HepG2 (cell line): ENCODE measurements around the gene BCAS1. TPM values are rescaled to one million over a fixed set of nuclear protein-coding genes. Genes with fewer than 3 reads are reported as not detected.

Experiments used
- ATF1 ChIP-seq: IDR thresholded peaks from 2 replicates; pipeline ENCODE4 v1.6.1; 2016; ENCODE audit warnings: mild to moderate bottlenecking, control low read depth
- BHLHE40 ChIP-seq: IDR thresholded peaks from 2 replicates; pipeline ENCODE4 v1.6.1; 2011; ENCODE audit warnings: low read length, improper control_type of control experiment
- CEBPG ChIP-seq: IDR thresholded peaks from 2 replicates; pipeline ENCODE4 v1.6.1; 2016
- CREM ChIP-seq, 2 experiments: sonication (generic) in 1 of 2; formaldehyde crosslinking in 1 of 2; IDR thresholded peaks; 2 replicates each; pipeline versions ENCODE4 v1.4.0 to v1.6.1; 2016 to 2020; ENCODE audit warnings: antibody characterized with exemption in 1 of 2, mild to moderate bottlenecking in 1 of 2, missing genetic modification reagents in 1 of 2
- FOSL2 ChIP-seq: sonication (generic); formaldehyde crosslinking; IDR thresholded peaks from 2 replicates; pipeline ENCODE4 v1.4.0; 2020; ENCODE audit warnings: missing genetic modification reagents
- GATA4 ChIP-seq: sonication (generic); IDR thresholded peaks from 2 replicates; pipeline ENCODE4 v1.6.1; 2016; ENCODE audit warnings: antibody characterized with exemption, low read depth, borderline replicate concordance
- HOXA3 ChIP-seq: sonication (generic); formaldehyde crosslinking; IDR thresholded peaks from 2 replicates; pipeline ENCODE4 v1.5.0; 2020; ENCODE audit warnings: missing genetic modification reagents
- KDM1A ChIP-seq: IDR thresholded peaks from 2 replicates; pipeline ENCODE4 v1.6.1; 2016; ENCODE audit warnings: missing compliant biosample characterization
- KLF6 ChIP-seq: IDR thresholded peaks from 2 replicates; pipeline ENCODE4 v1.8.0; 2016; ENCODE audit warnings: missing biosample characterization, missing genetic modification reagents
- NFIC ChIP-seq: IDR thresholded peaks from 2 replicates; pipeline ENCODE4 v1.6.1; 2012; ENCODE audit warnings: mild to moderate bottlenecking, low read length, inconsistent platforms
- NKX3-1 ChIP-seq: sonication (generic); formaldehyde crosslinking; IDR thresholded peaks from 2 replicates; pipeline ENCODE4 v1.5.0; 2020; ENCODE audit warnings: missing genetic modification reagents
- ONECUT2 ChIP-seq: sonication (generic); formaldehyde crosslinking; IDR thresholded peaks from 2 replicates; pipeline ENCODE4 v1.4.0; 2020; ENCODE audit warnings: missing genetic modification reagents
- RFX3 ChIP-seq: IDR thresholded peaks from 2 replicates; pipeline ENCODE4 v1.6.1; 2016; ENCODE audit warnings: missing biosample characterization, missing genetic modification reagents
- SMC3 ChIP-seq: IDR thresholded peaks from 2 replicates; pipeline ENCODE4 v1.6.1; 2011; ENCODE audit warnings: low read length, improper control_type of control experiment
- SOX5 ChIP-seq: IDR thresholded peaks from 2 replicates; pipeline ENCODE4 v1.6.1; 2016; ENCODE audit warnings: borderline replicate concordance
- TCF12 ChIP-seq, 2 experiments: fragments of 450-650 bp in 1 of 2; sonication (generic) in 1 of 2; formaldehyde crosslinking in 1 of 2; IDR thresholded peaks; 2 replicates each; pipeline versions ENCODE4 v1.6.1 to v1.8.0; 2017 to 2022; ENCODE audit warnings: antibody characterized with exemption in 1 of 2, mild to moderate bottlenecking in 1 of 2, missing genetic modification reagents in 1 of 2, moderate library complexity in 1 of 2
- ZNF607 ChIP-seq: sonication (generic); formaldehyde crosslinking; IDR thresholded peaks from 2 replicates; pipeline ENCODE4 v1.5.1; 2020; ENCODE audit warnings: missing genetic modification reagents, mild to moderate bottlenecking, borderline replicate concordance
- polyA plus RNA-seq, 8 experiments: library from polyadenylated mRNA; depleted of rRNA in 3 of 8; stranded (reverse) in 7 of 8; unstranded in 1 of 8; fragments of >200 nt; fragmentation: Illumina TruSeq in 4 of 8; extraction: Trizol in 4 of 8; gene quantifications; 2 replicates each; pipeline versions ENCODE4 v1.2.1 to v1.2.3, GENCODE V29; 2011 to 2016; ENCODE audit warnings: low read depth in 4 of 8, missing spikeins in 1 of 8, mixed read lengths in 1 of 8; ENCODE audit not compliant: insufficient read depth in 1 of 8
- total RNA-seq, 5 experiments: library from RNA; depleted of rRNA; stranded (reverse); fragments of >200 nt; fragmentation: Illumina TruSeq; extraction: Trizol; gene quantifications; 2 replicates each; pipeline ENCODE4 v1.2.3, GENCODE V29; 2016; ENCODE audit warnings: low read depth in 1 of 5
- TF ChIP-seq, protein P1 (sequence below): sonication (generic); formaldehyde crosslinking; IDR thresholded peaks from 2 replicates; pipeline ENCODE4 v1.8.1; 2022; ENCODE audit warnings: mild to moderate bottlenecking, missing genetic modification reagents
- TF ChIP-seq, protein P2 (sequence below): sonication (generic); formaldehyde crosslinking; IDR thresholded peaks from 2 replicates; pipeline ENCODE4 v1.4.0; 2020; ENCODE audit warnings: missing genetic modification reagents, borderline replicate concordance
- TF ChIP-seq, protein P3 (sequence below): sonication (generic); formaldehyde crosslinking; IDR thresholded peaks from 2 replicates; pipeline ENCODE4 v1.5.0; 2020; ENCODE audit warnings: mild to moderate bottlenecking, missing genetic modification reagents, moderate library complexity
- TF ChIP-seq, protein P4 (sequence below): IDR thresholded peaks from 2 replicates; pipeline ENCODE4 v1.6.1; 2016; ENCODE audit warnings: missing genetic modification reagents, missing compliant biosample characterization
- TF ChIP-seq, protein P5 (sequence below): IDR thresholded peaks from 2 replicates; pipeline ENCODE4 v1.6.1; 2016; ENCODE audit warnings: mild to moderate bottlenecking, missing biosample characterization, missing genetic modification reagents
- TF ChIP-seq, protein P6 (sequence below): sonication (generic); formaldehyde crosslinking; conservative IDR thresholded peaks from 2 replicates; pipeline ENCODE4 v1.4.0; 2020; ENCODE audit warnings: mild to moderate bottlenecking, missing genetic modification reagents, moderate library complexity

BCAS1 gene
- total and polyA plus RNA-seq, 2 of the 13 experiments (the other 11 are each of a cell fraction or from before 2014, with no cell fraction given), result 0.55 to 0.91 TPM

DNA sequence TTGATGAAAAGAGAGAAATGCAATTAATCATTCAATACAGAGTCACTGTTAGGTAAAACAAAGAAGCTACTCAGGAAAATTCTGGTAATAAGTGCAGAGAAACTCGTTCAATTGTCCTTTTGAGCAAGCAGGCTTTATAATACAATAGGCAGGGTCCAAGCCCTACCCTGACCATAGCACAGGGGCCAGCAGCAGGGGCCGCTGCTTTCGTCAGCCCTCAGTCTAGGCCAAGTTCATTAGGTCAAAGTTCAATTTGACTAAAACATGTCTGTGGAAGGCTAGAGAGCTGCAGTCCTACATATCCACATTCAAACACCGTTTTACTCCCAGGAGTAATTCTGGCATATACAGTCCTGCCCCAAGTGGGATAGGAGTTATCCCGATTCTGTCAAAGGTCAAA is 94.6 kb downstream of the BCAS1 start (continued):
- TF ChIP-seq, protein P1, sequence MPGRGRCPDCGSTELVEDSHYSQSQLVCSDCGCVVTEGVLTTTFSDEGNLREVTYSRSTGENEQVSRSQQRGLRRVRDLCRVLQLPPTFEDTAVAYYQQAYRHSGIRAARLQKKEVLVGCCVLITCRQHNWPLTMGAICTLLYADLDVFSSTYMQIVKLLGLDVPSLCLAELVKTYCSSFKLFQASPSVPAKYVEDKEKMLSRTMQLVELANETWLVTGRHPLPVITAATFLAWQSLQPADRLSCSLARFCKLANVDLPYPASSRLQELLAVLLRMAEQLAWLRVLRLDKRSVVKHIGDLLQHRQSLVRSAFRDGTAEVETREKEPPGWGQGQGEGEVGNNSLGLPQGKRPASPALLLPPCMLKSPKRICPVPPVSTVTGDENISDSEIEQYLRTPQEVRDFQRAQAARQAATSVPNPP, result 0 out of 2 replicates have a peak, but pooled peaks have one; percentile 34
- TF ChIP-seq TCF12 (IDR thresholded peaks at IDR 0.05) (no peak), TCF12 (CRISPR knock-in tag; IDR thresholded peaks at IDR 0.05) (no peak), NFIC (no peak), SOX5 (CRISPR knock-in tag) (peak; percentile 43; the same call in 1 of the 2 replicates), KLF6 (no peak), RFX3 (CRISPR knock-in tag) (no peak), ZNF607 (CRISPR knock-in tag) (no peak), GATA4 (no peak), FOSL2 (CRISPR knock-in tag) (0 out of 2 replicates have a peak, but pooled peaks have one; percentile 13), NKX3-1 (no peak), HOXA3 (CRISPR knock-in tag) (0 out of 2 replicates have a peak, but pooled peaks have one; percentile 35), ATF1 (CRISPR knock-in tag) (0 out of 2 replicates have a peak, but pooled peaks have one; percentile 28), KDM1A (CRISPR knock-in tag) (no peak), CREM (IDR thresholded peaks at IDR 0.05) (0 out of 2 replicates have a peak, but pooled peaks have one; percentile 23), CREM (CRISPR knock-in tag; IDR thresholded peaks at IDR 0.05) (no peak), CEBPG (CRISPR knock-in tag) (peak; percentile 35; the same call in 1 of the 2 replicates), BHLHE40 (no peak), SMC3 (peak; percentile 9; the same call in 1 of the 2 replicates), ONECUT2 (CRISPR knock-in tag) (no peak)
- TF ChIP-seq, protein P2, sequence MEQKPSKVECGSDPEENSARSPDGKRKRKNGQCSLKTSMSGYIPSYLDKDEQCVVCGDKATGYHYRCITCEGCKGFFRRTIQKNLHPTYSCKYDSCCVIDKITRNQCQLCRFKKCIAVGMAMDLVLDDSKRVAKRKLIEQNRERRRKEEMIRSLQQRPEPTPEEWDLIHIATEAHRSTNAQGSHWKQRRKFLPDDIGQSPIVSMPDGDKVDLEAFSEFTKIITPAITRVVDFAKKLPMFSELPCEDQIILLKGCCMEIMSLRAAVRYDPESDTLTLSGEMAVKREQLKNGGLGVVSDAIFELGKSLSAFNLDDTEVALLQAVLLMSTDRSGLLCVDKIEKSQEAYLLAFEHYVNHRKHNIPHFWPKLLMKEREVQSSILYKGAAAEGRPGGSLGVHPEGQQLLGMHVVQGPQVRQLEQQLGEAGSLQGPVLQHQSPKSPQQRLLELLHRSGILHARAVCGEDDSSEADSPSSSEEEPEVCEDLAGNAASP (CRISPR knock-in tag), result 0 out of 2 replicates have a peak, but pooled peaks have one; percentile 50
- TF ChIP-seq, protein P3, sequence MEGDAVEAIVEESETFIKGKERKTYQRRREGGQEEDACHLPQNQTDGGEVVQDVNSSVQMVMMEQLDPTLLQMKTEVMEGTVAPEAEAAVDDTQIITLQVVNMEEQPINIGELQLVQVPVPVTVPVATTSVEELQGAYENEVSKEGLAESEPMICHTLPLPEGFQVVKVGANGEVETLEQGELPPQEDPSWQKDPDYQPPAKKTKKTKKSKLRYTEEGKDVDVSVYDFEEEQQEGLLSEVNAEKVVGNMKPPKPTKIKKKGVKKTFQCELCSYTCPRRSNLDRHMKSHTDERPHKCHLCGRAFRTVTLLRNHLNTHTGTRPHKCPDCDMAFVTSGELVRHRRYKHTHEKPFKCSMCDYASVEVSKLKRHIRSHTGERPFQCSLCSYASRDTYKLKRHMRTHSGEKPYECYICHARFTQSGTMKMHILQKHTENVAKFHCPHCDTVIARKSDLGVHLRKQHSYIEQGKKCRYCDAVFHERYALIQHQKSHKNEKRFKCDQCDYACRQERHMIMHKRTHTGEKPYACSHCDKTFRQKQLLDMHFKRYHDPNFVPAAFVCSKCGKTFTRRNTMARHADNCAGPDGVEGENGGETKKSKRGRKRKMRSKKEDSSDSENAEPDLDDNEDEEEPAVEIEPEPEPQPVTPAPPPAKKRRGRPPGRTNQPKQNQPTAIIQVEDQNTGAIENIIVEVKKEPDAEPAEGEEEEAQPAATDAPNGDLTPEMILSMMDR (CRISPR knock-in tag), result peak; percentile 56
- TF ChIP-seq, protein P4, sequence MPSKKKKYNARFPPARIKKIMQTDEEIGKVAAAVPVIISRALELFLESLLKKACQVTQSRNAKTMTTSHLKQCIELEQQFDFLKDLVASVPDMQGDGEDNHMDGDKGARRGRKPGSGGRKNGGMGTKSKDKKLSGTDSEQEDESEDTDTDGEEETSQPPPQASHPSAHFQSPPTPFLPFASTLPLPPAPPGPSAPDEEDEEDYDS, result 0 out of 2 replicates have a peak, but pooled peaks have one; percentile 24
- TF ChIP-seq, protein P5, sequence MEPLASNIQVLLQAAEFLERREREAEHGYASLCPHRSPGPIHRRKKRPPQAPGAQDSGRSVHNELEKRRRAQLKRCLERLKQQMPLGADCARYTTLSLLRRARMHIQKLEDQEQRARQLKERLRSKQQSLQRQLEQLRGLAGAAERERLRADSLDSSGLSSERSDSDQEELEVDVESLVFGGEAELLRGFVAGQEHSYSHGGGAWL (CRISPR knock-in tag), result no peak
- TF ChIP-seq, protein P6, sequence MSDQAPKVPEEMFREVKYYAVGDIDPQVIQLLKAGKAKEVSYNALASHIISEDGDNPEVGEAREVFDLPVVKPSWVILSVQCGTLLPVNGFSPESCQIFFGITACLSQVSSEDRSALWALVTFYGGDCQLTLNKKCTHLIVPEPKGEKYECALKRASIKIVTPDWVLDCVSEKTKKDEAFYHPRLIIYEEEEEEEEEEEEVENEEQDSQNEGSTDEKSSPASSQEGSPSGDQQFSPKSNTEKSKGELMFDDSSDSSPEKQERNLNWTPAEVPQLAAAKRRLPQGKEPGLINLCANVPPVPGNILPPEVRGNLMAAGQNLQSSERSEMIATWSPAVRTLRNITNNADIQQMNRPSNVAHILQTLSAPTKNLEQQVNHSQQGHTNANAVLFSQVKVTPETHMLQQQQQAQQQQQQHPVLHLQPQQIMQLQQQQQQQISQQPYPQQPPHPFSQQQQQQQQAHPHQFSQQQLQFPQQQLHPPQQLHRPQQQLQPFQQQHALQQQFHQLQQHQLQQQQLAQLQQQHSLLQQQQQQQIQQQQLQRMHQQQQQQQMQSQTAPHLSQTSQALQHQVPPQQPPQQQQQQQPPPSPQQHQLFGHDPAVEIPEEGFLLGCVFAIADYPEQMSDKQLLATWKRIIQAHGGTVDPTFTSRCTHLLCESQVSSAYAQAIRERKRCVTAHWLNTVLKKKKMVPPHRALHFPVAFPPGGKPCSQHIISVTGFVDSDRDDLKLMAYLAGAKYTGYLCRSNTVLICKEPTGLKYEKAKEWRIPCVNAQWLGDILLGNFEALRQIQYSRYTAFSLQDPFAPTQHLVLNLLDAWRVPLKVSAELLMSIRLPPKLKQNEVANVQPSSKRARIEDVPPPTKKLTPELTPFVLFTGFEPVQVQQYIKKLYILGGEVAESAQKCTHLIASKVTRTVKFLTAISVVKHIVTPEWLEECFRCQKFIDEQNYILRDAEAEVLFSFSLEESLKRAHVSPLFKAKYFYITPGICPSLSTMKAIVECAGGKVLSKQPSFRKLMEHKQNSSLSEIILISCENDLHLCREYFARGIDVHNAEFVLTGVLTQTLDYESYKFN (CRISPR knock-in tag), result peak; percentile 42
